Chondrocyte (in vitro differentiated cells): Measurements from ENCODE around the gene MMP14. TPM values are rescaled to one million over a fixed set of nuclear protein-coding genes. Genes with fewer than 3 reads are reported as not detected.

Experiments used
- DNase-seq: peaks from one replicate; pipeline ENCODE4 v3.0.0; 2021; ENCODE audit warnings: mixed read lengths, low spot score
- H3K27ac Mint-ChIP-seq: one replicate; pipeline ENCODE4 v1.8.0; 2021; ENCODE audit warnings: mild to moderate bottlenecking, moderate library complexity, mixed read lengths; ENCODE audit not compliant: unreplicated experiment
- H3K27me3 Mint-ChIP-seq: 2 replicates; pipeline ENCODE4 v1.8.0; 2021; ENCODE audit warnings: low read depth, mixed read lengths
- H3K36me3 Mint-ChIP-seq: 2 replicates; pipeline ENCODE4 v1.8.0; 2021; ENCODE audit warnings: low read depth, mixed read lengths
- H3K4me1 Mint-ChIP-seq: 2 replicates; pipeline ENCODE4 v1.8.0; 2021; ENCODE audit warnings: low read depth, mild to moderate bottlenecking, mixed read lengths
- H3K4me3 Mint-ChIP-seq: one replicate; pipeline ENCODE4 v1.8.0; 2021; ENCODE audit warnings: mild to moderate bottlenecking, moderate library complexity, mixed read lengths; ENCODE audit not compliant: unreplicated experiment
- H3K9me3 Mint-ChIP-seq: 2 replicates; pipeline ENCODE4 v1.8.0; 2021; ENCODE audit warnings: low read depth, mixed read lengths
- CTCF ChIP-seq: fragments of 200-600 bp; sonication (generic); IDR thresholded peaks from 2 replicates; pipeline ENCODE4 v1.5.0; 2021; ENCODE audit warnings: antibody characterized with exemption, mild to moderate bottlenecking, moderate library complexity
- total RNA-seq: library from RNA; stranded (reverse); gene quantifications from 3 replicates; pipeline ENCODE4 v1.2.1, GENCODE V29; 2021

The MMP14 gene
- total RNA-seq, 1 donor from 2014 or later, result 987 TPM

- peak overlapping the region; percentile 96 for H3K27ac Mint-ChIP-seq
- H3K27me3 Mint-ChIP-seq, result no peaks in the 10 kb centered on the region
- no peaks in the 10 kb centered on the region for H3K9me3 Mint-ChIP-seq
- no peak for DNase-seq
- no peak for TF ChIP-seq CTCF
- peaks cover 22% of the 10 kb centered on the region for H3K4me1 Mint-ChIP-seq
- H3K36me3 Mint-ChIP-seq, result peaks cover 1% of the 10 kb centered on the region
- H3K4me3 Mint-ChIP-seq, result peak overlapping the region; percentile 97
These were observed 5.9 kb upstream of the MMP14 start for GRCh38 chr14:22830443-22831010.

- TF ChIP-seq CTCF, result no peak
- H3K4me1 Mint-ChIP-seq, result peaks cover 44% of the 10 kb centered on the region
- no peak for DNase-seq
- peaks cover 16% of the 10 kb centered on the region for H3K36me3 Mint-ChIP-seq
- no peaks in the 10 kb centered on the region for H3K27me3 Mint-ChIP-seq
- peak overlapping the region; percentile 3 for H3K4me3 Mint-ChIP-seq
- peak overlapping the region; percentile 99 for H3K27ac Mint-ChIP-seq
- H3K9me3 Mint-ChIP-seq, result no peaks in the 10 kb centered on the region
These were observed 880 bp upstream of the MMP14 start for GRCh38 chr14:22835505-22835904.

GRCh38 chr14:22837114-22837749 lies 847 bp downstream of the MMP14 start:
- Mint-ChIP-seq H3K4me1 (peaks cover 53% of the 10 kb centered on the region), H3K4me3 (peak overlapping the region; percentile 100), H3K27me3 (no peaks in the 10 kb centered on the region), H3K27ac (peak overlapping the region; percentile 99), H3K36me3 (peaks cover 25% of the 10 kb centered on the region), H3K9me3 (no peaks in the 10 kb centered on the region)
- no peak for DNase-seq
- peak; percentile 44 for TF ChIP-seq CTCF

- DNase-seq, result no peak
- TF ChIP-seq CTCF, result no peak
- H3K27me3 Mint-ChIP-seq, result no peaks in the 10 kb centered on the region
These were observed 1.6 kb downstream of the MMP14 start for GRCh38 chr14:22837750-22838538.

GRCh38 chr14:22838631-22839041 lies 2.3 kb downstream of the MMP14 start:
- H3K27ac Mint-ChIP-seq, result peak overlapping the region; percentile 92
- peaks cover 36% of the 10 kb centered on the region for H3K36me3 Mint-ChIP-seq
- no peaks in the 10 kb centered on the region for H3K9me3 Mint-ChIP-seq
- H3K4me3 Mint-ChIP-seq, result peak overlapping the region; percentile 100
- TF ChIP-seq CTCF, result no peak
- peaks cover 66% of the 10 kb centered on the region for H3K4me1 Mint-ChIP-seq
- no peaks in the 10 kb centered on the region for H3K27me3 Mint-ChIP-seq
- DNase-seq, result no peak

More at GRCh38 chr14:22837750-22838538, 1.6 kb downstream of the MMP14 start:
- Mint-ChIP-seq H3K27ac (peak overlapping the region; percentile 92), H3K4me1 (peaks cover 60% of the 10 kb centered on the region), H3K4me3 (peak overlapping the region; percentile 100), H3K36me3 (peaks cover 31% of the 10 kb centered on the region), H3K9me3 (no peaks in the 10 kb centered on the region)
